ENCODE data around the gene PEX11A. TPM values are rescaled to one million over a fixed set of nuclear protein-coding genes. Genes with fewer than 3 reads are reported as not detected.

The PEX11A gene
- total and polyA plus RNA-seq, 2 donors (not counting 1 experiment from before 2014, with no cell fraction given) = 0.78 to 2.4 TPM

DNA sequence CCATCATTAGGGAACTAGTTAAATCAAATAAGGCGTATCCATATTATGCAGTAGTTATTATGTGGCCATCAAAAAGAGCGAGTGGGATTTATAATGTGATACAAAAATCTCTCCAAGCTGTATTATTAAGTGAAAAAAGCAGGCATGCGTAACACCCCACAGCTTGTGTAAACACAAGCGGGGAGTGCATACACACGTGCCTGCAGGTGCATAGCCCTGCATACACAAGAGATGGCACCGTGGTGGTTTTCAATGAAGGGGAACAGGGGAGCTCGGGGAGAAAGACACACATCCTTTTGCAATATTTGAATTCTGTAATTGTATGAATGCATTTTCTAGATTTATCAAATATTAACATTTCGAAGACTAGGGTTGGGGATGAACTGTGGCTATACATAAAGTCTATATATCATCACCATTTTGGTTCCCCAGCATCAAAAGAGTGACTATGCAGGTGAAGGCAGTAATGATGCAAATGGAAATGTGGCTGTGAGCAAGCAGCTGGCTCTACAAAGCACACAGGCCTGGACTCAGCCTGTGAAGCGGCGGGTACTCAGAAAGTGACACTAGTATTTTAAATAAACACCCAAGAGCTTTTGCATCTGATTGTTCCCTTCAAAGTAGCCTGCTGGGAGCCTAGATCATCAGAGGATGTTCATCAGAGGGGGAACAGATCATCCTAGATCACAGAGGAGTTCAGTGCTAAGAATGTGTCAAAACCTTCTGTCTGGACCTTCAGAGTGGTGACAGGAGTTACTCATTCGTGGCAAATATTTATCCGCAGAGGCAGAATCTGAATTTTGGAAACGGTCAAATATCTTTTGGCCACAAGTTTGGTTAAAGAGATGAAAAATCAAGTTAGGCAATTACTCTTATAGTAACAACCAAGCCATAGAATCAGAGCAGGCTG lies 25.9 kb downstream of the PEX11A start:
- no peaks in the 10 kb centered on the region for H3K79me2 ChIP-seq (ENCODE audit: control insufficient read depth, insufficient read depth, low read length)
- no peak overlapping the region for H3K27ac ChIP-seq (ENCODE audit: low read length in 2 of 2)
- no peaks in the 10 kb centered on the region for H3K9me3 Mint-ChIP-seq (ENCODE audit: insufficient read depth)
- DNase-seq (no peak), ATAC-seq (ENCODE audit: low read depth) (no peak)
- peaks cover 0 to 7% of the 10 kb centered on the region in 2 donors for H3K4me1 ChIP-seq (ENCODE audit: control insufficient read depth in 2 of 2, insufficient read depth in 2 of 2, low read length in 2 of 2)
- 84% methylated on average over 2 of the region's 13 CpGs for WGBS (ENCODE audit: insufficient coverage)
- POLR2A ChIA-PET = no interaction called here
- no peak overlapping the region for H3K4me2 ChIP-seq (replicated peaks; ENCODE audit: low read depth, low read length, poor library complexity, severe bottlenecking)
- H3K4me3 Mint-ChIP-seq = peak overlapping the region; percentile 46
- peaks cover 0 to 24% (median 6%) of the 10 kb centered on the region in 4 experiments for H3K27me3 ChIP-seq (replicated peaks in 1 of 4; ENCODE audit: control extremely low read depth in 1 of 4, control insufficient read depth in 3 of 4, insufficient read depth in 4 of 4, low read length in 3 of 4)
- TF ChIP-seq CTCF (IDR thresholded peaks at IDR 0.05) (no peak), EZH2 (IDR thresholded peaks at IDR 0.05; ENCODE audit: borderline replicate concordance, insufficient read depth, low read depth, low read length, poor library complexity, severe bottlenecking) (no peak)
- H4K20me1 ChIP-seq (ENCODE audit: control insufficient read depth, insufficient read depth, low read length, poor library complexity, severe bottlenecking) = no peaks in the 10 kb centered on the region
- H3K27me3 Mint-ChIP-seq = peaks cover 39% of the 10 kb centered on the region
- no peaks in the 10 kb centered on the region for H3K9me3 ChIP-seq (ENCODE audit: control extremely low read depth in 1 of 3, control insufficient read depth in 2 of 3, insufficient read depth in 1 of 3, low read length in 2 of 3)
- intact Hi-C loops (cut with micrococcal nuclease) = no loop called here
- H3K27ac Mint-ChIP-seq = no peak overlapping the region
- no peak overlapping the region for H2AFZ ChIP-seq (ENCODE audit: insufficient read depth, low read depth, low read length, poor library complexity, severe bottlenecking)
- H3K36me3 ChIP-seq (replicated peaks in 1 of 2; ENCODE audit: control extremely low read depth in 1 of 2, control insufficient read depth in 1 of 2, extremely low read depth in 1 of 2, insufficient read depth in 2 of 2, low read length in 1 of 2) = no peaks in the 10 kb centered on the region
- peaks cover 7% of the 10 kb centered on the region for H3K4me1 Mint-ChIP-seq
- H3K9ac ChIP-seq (ENCODE audit: low read length) = no peak overlapping the region
- H3K4me3 ChIP-seq (ENCODE audit: control extremely low read depth in 1 of 5, extremely low read depth in 1 of 5, insufficient read depth in 1 of 5, low read depth in 2 of 5, low read length in 4 of 5) = no peak overlapping the region
- CTCF ChIA-PET = no interaction called here
